HFFc6 (cell line): ENCODE measurements around the gene NUDT14. TPM values are rescaled to one million over a fixed set of nuclear protein-coding genes. Genes with fewer than 3 reads are reported as not detected.

Experiments used
- DNase-seq: peaks from one replicate; pipeline ENCODE4 v3.0.0-alpha.2; 2018
- H3K27ac Mint-ChIP-seq: 2 replicates; pipeline ENCODE4 v1.8.0; 2020; ENCODE audit warnings: mild to moderate bottlenecking, mixed read lengths
- H3K27me3 Mint-ChIP-seq: 2 replicates; pipeline ENCODE4 v1.8.0; 2021; ENCODE audit warnings: mild to moderate bottlenecking, moderate library complexity, mixed read lengths; ENCODE audit not compliant: insufficient read depth
- H3K36me3 Mint-ChIP-seq: 2 replicates; pipeline ENCODE4 v1.8.0; 2021; ENCODE audit warnings: low read depth, mixed read lengths
- H3K4me1 Mint-ChIP-seq: 2 replicates; pipeline ENCODE4 v1.8.0; 2020; ENCODE audit warnings: low read depth, mixed read lengths
- H3K4me3 Mint-ChIP-seq: 2 replicates; pipeline ENCODE4 v1.8.0; 2020; ENCODE audit warnings: mild to moderate bottlenecking, moderate library complexity, mixed read lengths
- H3K9me3 Mint-ChIP-seq: 2 replicates; pipeline ENCODE4 v1.8.0; 2020; ENCODE audit warnings: mild to moderate bottlenecking, mixed read lengths
- total RNA-seq, 6 experiments: library from RNA; stranded (reverse); fragmentation: NEBNext Ultra II Directional; extraction: Animal tissue kit (Norgen Biotek cat#: 25700); gene quantifications; 2 replicates in 1 of 6; 3 replicates in 5 of 6; pipeline ENCODE4 v1.2.3, GENCODE V29; 2021
- TF ChIP-seq, protein P1 (sequence below): fragments of 200-600 bp; sonication (generic); IDR thresholded peaks from 2 replicates; pipeline ENCODE4 v1.5.0; 2021; ENCODE audit warnings: antibody characterized with exemption, mild to moderate bottlenecking

NUDT14 gene
- total RNA-seq, 6 experiments from 2014 or later = 9.8 to 13.3 (median 11.0) TPM

DNA sequence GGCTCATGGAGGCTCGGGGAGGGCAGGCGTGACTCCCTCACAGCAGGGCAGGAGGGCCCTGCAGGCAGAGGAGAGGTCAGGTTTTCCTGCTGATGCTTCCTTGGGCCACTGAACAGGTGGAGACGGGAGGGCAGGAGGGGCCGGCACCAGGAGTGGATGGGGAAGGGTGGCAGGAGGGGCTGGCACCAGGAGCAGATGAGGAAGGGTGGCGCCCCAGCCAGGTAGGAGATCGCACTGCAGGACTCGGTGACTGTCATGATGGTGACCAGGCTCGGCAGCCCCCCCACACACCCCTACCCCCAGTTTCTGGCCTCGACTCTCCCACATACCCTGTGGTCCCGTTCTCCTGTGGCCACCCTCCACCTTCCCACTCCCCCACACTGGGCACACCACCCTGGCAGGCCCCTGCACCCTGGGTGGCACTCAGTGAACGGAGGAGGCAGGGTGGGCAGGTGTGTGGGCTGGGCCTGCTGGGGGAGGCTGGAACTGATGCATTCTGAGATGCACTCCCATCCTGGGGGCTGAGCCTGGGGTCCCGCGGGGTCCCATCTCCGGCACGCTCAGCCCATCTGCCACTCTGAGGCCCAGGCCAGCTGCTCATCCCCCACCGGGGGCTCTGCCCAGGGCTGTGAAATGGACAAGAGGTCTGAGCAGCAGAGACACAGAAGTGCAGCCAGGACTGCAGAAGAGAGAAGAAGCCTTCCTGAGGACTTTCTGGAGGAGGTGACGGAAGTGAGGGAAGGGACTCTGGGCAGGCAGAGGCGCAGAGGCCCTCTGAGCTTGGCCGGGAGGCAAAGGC lies 2.8 kb downstream of the NUDT14 start:
- Mint-ChIP-seq H3K4me3 (no peak overlapping the region), H3K36me3 (no peaks in the 10 kb centered on the region), H3K27ac (no peak overlapping the region), H3K27me3 (peaks cover 6% of the 10 kb centered on the region), H3K4me1 (no peaks in the 10 kb centered on the region), H3K9me3 (no peaks in the 10 kb centered on the region)
- DNase-seq = no peak
- TF ChIP-seq, protein P1, sequence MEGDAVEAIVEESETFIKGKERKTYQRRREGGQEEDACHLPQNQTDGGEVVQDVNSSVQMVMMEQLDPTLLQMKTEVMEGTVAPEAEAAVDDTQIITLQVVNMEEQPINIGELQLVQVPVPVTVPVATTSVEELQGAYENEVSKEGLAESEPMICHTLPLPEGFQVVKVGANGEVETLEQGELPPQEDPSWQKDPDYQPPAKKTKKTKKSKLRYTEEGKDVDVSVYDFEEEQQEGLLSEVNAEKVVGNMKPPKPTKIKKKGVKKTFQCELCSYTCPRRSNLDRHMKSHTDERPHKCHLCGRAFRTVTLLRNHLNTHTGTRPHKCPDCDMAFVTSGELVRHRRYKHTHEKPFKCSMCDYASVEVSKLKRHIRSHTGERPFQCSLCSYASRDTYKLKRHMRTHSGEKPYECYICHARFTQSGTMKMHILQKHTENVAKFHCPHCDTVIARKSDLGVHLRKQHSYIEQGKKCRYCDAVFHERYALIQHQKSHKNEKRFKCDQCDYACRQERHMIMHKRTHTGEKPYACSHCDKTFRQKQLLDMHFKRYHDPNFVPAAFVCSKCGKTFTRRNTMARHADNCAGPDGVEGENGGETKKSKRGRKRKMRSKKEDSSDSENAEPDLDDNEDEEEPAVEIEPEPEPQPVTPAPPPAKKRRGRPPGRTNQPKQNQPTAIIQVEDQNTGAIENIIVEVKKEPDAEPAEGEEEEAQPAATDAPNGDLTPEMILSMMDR = no peak

DNA sequence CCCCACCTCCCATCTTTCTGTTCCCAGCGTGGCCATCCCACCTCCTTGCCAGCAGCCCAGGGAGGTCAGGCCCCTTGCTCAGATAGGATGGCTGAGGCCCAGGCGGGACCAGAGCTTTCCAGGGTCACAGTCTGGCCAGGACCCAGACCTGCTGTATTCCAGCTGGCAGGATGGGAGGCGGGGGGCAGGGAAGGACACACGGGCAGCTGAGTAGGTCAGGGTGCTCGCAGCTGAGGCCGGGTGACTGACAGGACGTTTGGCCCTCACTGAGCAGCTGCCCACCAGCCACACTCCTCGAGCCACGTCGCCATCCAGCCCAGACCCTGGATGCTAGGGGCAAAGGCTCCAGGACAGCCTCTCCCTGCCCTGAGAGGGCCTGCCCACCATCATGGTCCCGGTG lies 4.0 kb downstream of the NUDT14 start:
- Mint-ChIP-seq H3K27ac (no peak overlapping the region), H3K4me1 (no peaks in the 10 kb centered on the region), H3K9me3 (no peaks in the 10 kb centered on the region), H3K4me3 (no peak overlapping the region), H3K36me3 (no peaks in the 10 kb centered on the region), H3K27me3 (peaks cover 6% of the 10 kb centered on the region)
- TF ChIP-seq, protein P1 = no peak
- no peak for DNase-seq

DNA sequence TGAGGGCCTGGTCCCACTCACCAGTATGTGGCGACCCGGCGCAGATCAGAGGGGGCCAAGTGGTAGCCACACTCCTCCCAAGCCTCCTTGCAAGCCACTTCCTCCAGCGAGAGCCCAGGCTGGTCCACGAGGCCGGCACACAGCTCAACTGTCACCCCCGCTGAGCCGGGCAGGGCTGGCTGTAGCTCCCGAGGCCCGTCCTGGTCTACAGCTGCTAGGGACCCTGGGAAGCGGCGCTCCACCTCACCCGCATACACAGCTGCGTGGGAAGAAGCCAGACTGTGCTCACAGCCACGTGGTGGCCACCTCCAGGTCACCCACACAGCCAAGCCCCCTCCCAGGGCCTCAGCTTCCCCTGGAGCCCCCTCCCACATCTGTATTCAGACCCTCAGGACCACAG lies 4.6 kb downstream of the NUDT14 start:
- Mint-ChIP-seq H3K9me3 (no peaks in the 10 kb centered on the region), H3K36me3 (no peaks in the 10 kb centered on the region), H3K4me3 (no peak overlapping the region), H3K4me1 (no peaks in the 10 kb centered on the region), H3K27ac (no peak overlapping the region), H3K27me3 (peaks cover 10% of the 10 kb centered on the region)
- TF ChIP-seq, protein P1 = no peak
- no peak for DNase-seq

DNA sequence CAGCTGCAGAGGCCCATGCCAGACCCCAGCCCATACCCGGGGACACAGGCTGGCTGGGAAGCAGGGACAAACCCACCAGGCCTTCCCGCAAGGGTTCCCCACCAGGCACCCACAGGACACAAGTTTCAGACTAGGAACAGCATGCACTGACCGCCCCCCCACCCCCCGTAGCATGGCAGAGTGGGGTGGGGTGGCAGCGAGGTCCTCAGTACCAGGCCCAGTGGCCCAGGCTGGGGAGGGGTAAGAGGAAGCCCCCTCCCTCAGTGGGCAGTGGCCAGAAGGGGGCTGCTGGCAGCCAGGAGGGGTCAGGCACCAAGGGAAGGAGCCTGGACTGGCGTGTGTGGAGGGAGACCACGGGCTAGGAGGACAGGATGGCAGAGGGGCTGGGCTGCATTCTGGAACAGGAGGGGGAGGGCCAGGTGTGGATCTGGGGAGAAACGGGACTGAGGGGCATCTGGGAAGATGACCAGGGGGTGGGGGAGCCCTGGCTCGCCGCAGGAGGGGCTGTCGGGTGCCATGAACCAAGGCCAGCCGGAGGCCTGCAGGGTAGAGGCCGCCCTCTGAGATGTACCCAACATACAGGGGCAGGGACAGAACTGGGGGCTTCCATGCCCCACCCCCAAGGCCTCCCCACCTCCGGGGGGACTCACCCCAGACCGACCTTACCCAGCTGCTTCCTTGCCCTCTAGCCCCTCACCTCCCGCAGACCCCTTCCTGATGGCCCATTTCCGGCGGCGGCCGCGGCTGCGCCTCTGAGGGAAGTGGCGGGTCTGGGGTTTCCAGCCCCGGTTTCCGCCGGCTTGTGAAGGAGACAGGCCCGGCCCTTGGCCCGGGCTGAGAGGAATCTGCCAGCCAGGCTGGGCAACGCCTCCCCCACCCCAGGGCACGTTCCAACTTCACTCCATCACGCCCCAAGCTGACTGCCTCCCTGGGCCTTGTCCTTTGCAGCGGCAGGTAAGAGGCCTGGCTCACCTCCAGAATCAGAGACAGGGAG lies 6.9 kb downstream of the NUDT14 start:
- H3K36me3 Mint-ChIP-seq = no peaks in the 10 kb centered on the region
- H3K4me1 Mint-ChIP-seq = no peaks in the 10 kb centered on the region
- peaks cover 13% of the 10 kb centered on the region for H3K27me3 Mint-ChIP-seq
- no peak overlapping the region for H3K27ac Mint-ChIP-seq
- H3K9me3 Mint-ChIP-seq = no peaks in the 10 kb centered on the region
- TF ChIP-seq, protein P1 = no peak
- DNase-seq = no peak
- H3K4me3 Mint-ChIP-seq = no peak overlapping the region

DNA sequence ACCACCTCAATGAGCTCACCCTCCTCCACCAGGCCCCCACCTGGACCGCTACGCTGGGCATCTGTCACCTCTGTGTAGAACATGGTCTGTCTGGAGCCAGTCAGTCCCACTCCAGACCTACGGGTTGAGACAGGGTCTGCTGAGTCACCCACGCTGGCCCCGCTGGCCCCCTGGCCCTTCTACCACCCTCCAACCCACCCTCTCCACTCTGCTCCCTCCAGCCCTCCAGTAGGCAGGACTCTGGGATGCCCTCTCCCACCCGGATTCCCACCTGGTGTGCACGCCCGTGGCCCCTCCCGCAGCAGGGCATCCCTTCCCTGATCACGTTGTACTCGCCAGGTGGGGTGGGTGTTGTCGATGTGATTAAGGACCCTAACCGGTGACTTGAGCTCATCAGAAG lies 8.0 kb downstream of the NUDT14 start:
- no peak overlapping the region for H3K27ac Mint-ChIP-seq
- H3K4me3 Mint-ChIP-seq = no peak overlapping the region
- no peaks in the 10 kb centered on the region for H3K36me3 Mint-ChIP-seq
- no peaks in the 10 kb centered on the region for H3K4me1 Mint-ChIP-seq
- TF ChIP-seq, protein P1 = no peak
- no peaks in the 10 kb centered on the region for H3K9me3 Mint-ChIP-seq
- H3K27me3 Mint-ChIP-seq = peaks cover 13% of the 10 kb centered on the region
- DNase-seq = no peak
